Choroid plexus epithelial cell (primary cell): ENCODE data around the gene PLXDC2.

Experiments used
- DNase-seq: peaks from one replicate; pipeline ENCODE4 v3.0.0-alpha.2; 2010; ENCODE audit warnings: low read depth
- H3K4me3 ChIP-seq: 2 replicates; pipeline ENCODE4 v1.5.1; 2011; ENCODE audit warnings: low read depth, mild to moderate bottlenecking, control low read depth, low read length, moderate library complexity
- CTCF ChIP-seq: conservative IDR thresholded peaks from 2 replicates; pipeline ENCODE4 v1.5.1; 2011; ENCODE audit warnings: low read depth, mild to moderate bottlenecking, control low read depth, inconsistent platforms, low read length, moderate library complexity

The PLXDC2 gene

GRCh38 chr10:20088061-20088701, 271.9 kb downstream of the PLXDC2 start:
- no peak for DNase-seq
- TF ChIP-seq CTCF, result no peak
- H3K4me3 ChIP-seq, result no peak overlapping the region

GRCh38 chr10:20089879-20090278, 273.6 kb downstream of the PLXDC2 start:
- no peak for TF ChIP-seq CTCF
- DNase-seq, result no peak
- no peak overlapping the region for H3K4me3 ChIP-seq

GRCh38 chr10:20090831-20091230, 274.6 kb downstream of the PLXDC2 start:
- no peak for TF ChIP-seq CTCF
- H3K4me3 ChIP-seq, result no peak overlapping the region
- no peak for DNase-seq

GRCh38 chr10:20091698-20092097, 275.5 kb downstream of the PLXDC2 start:
- no peak for TF ChIP-seq CTCF
- no peak for DNase-seq
- H3K4me3 ChIP-seq, result no peak overlapping the region

GRCh38 chr10:20093600-20093999, 277.4 kb downstream of the PLXDC2 start:
- no peak for TF ChIP-seq CTCF
- no peak overlapping the region for H3K4me3 ChIP-seq
- no peak for DNase-seq

- TF ChIP-seq CTCF, result no peak
- DNase-seq, result no peak
- no peak overlapping the region for H3K4me3 ChIP-seq
These were observed 278.2 kb downstream of the PLXDC2 start for GRCh38 chr10:20094226-20094976.

GRCh38 chr10:20100171-20100570, 283.9 kb downstream of the PLXDC2 start:
- no peak overlapping the region for H3K4me3 ChIP-seq
- TF ChIP-seq CTCF, result no peak
- peak; percentile 83 for DNase-seq
